ENCODE results near the gene MGAT5.

DNA sequence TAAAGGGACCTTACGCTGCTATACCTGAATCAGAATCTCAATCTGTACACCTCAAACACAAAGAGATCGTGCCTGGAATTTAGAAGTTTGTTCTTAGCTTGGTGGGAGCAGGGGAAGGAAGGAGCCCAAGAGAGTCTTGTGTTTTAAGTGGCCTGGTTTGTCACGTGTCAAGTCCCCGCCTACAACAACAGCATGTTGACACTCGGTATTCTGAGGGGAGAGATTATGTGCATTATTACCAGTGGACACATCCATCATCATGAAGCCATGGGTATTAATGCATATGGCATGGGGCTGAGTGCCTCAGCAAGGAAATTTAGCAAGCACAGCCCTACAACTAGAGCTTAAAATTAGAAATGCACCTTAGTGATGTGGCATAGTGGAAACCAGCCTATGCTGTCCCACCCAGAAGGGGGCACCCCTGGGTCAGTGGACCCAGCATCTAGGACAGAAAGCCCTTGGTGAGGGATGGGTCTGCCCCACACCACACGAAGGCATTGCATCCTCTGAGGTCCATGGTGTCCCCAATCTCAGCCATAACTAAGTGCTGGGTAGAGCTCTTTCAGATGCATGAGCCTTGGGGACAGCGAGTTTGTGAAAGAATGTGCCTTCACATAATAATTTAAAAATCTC lies 138.7 kb downstream of the MGAT5 start:
- no peak for TF ChIP-seq POLR2A (IDR thresholded peaks at IDR 0.05)
- TF ChIP-seq, protein P1, sequence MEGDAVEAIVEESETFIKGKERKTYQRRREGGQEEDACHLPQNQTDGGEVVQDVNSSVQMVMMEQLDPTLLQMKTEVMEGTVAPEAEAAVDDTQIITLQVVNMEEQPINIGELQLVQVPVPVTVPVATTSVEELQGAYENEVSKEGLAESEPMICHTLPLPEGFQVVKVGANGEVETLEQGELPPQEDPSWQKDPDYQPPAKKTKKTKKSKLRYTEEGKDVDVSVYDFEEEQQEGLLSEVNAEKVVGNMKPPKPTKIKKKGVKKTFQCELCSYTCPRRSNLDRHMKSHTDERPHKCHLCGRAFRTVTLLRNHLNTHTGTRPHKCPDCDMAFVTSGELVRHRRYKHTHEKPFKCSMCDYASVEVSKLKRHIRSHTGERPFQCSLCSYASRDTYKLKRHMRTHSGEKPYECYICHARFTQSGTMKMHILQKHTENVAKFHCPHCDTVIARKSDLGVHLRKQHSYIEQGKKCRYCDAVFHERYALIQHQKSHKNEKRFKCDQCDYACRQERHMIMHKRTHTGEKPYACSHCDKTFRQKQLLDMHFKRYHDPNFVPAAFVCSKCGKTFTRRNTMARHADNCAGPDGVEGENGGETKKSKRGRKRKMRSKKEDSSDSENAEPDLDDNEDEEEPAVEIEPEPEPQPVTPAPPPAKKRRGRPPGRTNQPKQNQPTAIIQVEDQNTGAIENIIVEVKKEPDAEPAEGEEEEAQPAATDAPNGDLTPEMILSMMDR (IDR thresholded peaks at IDR 0.05): no peak

Data from uterus (tissue), 2 donors.